Measurements from ENCODE around the gene ATP1A4.
A peak's percentile ranks its signal among the peaks of the same experiment; 100 is the strongest.

The ATP1A4 gene

DNA sequence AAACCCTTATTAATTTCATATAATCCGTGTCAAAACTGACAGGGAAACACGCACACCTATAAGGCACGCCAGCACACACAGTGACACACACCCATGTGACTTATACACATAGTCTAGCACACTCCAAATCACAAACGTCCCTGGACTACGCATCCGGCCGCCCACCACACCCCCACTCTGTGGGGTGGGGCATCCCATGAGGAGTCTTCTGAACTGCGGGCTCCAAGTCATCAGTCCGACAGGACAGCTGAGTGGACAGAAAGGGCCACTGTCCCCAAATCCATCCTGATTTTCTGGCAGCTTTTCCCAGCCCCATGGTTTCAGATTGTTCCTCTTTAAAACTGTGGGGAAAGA, 54.6 kb downstream of the ATP1A4 start:
- peak overlapping the region; percentile 87 for H3K4me3 ChIP-seq (ENCODE audit: control insufficient read depth, low read depth, low read length)
- DNase-seq (ENCODE audit: low read depth) = peak; percentile 66
- TF ChIP-seq, protein P1, sequence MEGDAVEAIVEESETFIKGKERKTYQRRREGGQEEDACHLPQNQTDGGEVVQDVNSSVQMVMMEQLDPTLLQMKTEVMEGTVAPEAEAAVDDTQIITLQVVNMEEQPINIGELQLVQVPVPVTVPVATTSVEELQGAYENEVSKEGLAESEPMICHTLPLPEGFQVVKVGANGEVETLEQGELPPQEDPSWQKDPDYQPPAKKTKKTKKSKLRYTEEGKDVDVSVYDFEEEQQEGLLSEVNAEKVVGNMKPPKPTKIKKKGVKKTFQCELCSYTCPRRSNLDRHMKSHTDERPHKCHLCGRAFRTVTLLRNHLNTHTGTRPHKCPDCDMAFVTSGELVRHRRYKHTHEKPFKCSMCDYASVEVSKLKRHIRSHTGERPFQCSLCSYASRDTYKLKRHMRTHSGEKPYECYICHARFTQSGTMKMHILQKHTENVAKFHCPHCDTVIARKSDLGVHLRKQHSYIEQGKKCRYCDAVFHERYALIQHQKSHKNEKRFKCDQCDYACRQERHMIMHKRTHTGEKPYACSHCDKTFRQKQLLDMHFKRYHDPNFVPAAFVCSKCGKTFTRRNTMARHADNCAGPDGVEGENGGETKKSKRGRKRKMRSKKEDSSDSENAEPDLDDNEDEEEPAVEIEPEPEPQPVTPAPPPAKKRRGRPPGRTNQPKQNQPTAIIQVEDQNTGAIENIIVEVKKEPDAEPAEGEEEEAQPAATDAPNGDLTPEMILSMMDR (conservative IDR thresholded peaks at IDR 0.05; ENCODE audit: control insufficient read depth, insufficient read depth, low read depth, low read length) = no peak

DNA sequence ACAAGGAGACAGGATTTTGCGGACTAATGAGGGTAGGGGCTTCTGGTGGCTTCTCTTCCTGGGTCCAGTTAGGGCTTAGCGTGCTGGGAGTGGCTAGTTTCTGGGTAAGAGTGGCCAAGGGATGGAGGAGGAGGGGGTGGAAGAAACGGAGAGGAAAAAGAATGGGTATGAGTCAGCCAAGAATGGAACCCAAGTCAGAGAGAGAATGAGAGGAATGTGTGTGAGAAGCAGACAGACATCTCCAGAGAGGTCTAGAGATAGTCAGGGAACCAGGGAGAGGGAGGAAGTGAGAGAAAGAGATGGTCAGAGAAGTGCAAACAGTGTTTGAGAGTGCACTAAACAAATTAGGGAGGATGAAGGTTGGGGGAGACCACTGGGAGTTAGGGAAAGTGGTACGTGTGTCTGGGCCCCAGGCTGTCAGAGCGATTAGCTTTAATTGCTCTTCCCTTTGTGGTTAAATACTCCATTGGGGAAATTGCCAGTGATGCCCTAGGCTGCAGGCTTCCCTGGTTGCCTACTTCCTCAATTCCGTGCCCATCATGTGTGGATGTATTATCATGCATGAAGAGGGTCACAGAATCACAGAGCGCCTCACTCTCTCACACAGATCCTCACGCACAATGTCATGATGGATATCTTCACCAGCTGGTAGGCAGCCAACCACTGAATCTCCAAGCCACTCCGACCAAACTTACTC, 55.2 kb downstream of the ATP1A4 start:
- H3K4me3 ChIP-seq (ENCODE audit: control insufficient read depth, low read depth, low read length) = peak overlapping the region; percentile 87
- TF ChIP-seq, protein P1 (conservative IDR thresholded peaks at IDR 0.05; ENCODE audit: control insufficient read depth, insufficient read depth, low read depth, low read length) = no peak
- peak; percentile 82 for DNase-seq (ENCODE audit: low read depth)

DNA sequence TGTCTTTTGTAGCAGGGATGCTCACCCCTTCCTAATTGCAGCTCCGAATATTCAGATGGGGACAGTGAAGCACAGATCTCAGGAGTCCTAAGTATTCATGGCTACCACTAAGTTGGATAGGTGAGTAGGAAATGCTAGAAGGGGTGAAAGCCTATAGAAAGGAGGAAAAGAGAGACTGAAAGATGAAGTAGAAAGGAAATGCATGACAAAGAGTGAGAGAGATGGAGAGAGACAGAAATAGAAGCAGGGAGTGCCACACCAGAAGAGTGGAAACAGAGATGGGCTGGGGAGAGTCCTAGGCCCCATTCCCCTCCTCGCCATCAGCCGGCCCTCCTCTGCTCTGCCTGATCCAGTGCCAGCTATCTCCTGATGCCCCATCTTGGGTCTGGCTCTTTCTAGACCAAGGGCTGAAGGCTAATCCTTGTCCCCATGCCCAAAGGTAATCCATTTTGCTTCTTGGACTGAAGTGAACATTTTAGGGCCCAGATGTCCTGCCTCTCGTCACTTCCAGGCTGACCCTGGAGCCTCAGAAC, 55.8 kb downstream of the ATP1A4 start:
- no peak for DNase-seq (ENCODE audit: low read depth)
- H3K4me3 ChIP-seq (ENCODE audit: control insufficient read depth, low read depth, low read length) = peak overlapping the region; percentile 87
- TF ChIP-seq, protein P1 (conservative IDR thresholded peaks at IDR 0.05; ENCODE audit: control insufficient read depth, insufficient read depth, low read depth, low read length) = no peak

DNA sequence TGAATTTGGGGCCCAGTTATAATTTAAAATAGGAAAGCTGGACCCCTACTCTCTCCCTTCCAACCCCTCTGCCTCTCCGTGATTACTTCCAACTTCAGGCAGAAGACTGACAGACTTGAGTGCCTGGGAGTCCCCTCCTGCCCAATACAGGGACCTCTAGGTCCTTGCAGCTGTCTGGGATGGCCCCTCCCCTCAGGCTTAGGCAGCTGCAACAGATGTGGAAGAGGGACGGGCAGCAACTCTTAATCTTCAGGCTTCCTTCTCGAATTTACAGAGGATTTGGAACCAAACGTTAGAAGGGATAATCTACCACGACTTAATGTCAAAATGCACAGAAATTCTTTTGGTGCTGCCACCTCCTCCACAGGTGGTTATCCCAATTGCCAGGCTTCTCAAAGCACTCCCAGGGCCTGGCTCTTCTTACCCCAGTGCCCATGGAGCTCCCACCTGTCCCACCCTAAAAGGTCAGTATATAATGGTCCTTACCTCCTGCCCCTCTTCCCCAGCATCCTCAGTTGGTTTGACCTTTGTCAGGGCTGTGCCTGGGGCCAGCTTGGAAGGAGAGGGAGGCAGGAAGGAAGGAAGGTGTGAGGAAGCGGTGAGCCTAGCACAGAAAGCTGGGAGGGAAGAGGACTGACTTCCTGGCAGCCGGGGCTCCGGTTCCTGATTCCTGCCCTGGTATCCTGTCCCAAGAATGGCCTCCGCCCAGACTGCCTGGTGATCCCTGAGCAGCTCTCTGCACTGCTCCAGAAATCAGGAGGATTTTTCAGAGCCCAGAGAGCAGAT, 56.6 kb downstream of the ATP1A4 start:
- DNase-seq (ENCODE audit: low read depth) = no peak
- no peak overlapping the region for H3K4me3 ChIP-seq (ENCODE audit: control insufficient read depth, low read depth, low read length)
- TF ChIP-seq, protein P1 (conservative IDR thresholded peaks at IDR 0.05; ENCODE audit: control insufficient read depth, insufficient read depth, low read depth, low read length) = no peak

DNA sequence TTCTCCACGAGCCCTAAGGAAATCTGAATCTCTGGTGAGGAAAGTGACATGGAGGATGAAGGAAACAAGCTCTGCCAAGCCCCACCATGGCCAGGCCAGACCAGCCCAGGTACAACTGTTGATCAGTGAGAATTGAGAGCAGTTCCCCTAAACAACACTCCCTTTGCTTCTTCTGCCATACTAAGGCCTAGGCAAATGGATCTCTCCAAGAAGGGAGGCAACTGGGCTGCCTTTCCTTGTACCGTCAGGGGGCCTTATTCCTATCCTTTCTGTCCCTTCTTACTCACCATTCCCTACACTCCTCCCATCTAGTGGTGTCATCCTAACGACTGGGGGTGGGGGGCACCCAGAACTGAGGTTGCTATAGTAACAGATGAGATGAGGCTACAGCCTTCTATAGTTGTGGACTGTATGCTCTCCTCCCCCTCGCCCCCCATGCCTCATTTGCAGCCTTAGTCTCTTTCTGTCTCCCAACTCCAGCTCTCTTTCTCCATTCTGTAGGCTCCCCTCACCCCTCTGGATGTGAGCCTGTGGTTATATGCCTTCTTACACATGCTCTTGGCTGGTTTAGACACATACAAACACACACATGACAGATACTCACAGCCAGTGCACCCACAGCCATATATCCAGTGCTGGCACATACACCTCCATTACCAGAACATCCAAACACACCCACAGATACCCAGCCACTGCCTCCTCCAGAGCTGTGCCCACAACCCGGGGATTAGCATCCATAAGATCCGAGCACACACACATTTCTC, 57.3 kb downstream of the ATP1A4 start:
- TF ChIP-seq, protein P1 (conservative IDR thresholded peaks at IDR 0.05; ENCODE audit: control insufficient read depth, insufficient read depth, low read depth, low read length) = no peak
- DNase-seq (ENCODE audit: low read depth) = peak; percentile 23
- no peak overlapping the region for H3K4me3 ChIP-seq (ENCODE audit: control insufficient read depth, low read depth, low read length)

DNA sequence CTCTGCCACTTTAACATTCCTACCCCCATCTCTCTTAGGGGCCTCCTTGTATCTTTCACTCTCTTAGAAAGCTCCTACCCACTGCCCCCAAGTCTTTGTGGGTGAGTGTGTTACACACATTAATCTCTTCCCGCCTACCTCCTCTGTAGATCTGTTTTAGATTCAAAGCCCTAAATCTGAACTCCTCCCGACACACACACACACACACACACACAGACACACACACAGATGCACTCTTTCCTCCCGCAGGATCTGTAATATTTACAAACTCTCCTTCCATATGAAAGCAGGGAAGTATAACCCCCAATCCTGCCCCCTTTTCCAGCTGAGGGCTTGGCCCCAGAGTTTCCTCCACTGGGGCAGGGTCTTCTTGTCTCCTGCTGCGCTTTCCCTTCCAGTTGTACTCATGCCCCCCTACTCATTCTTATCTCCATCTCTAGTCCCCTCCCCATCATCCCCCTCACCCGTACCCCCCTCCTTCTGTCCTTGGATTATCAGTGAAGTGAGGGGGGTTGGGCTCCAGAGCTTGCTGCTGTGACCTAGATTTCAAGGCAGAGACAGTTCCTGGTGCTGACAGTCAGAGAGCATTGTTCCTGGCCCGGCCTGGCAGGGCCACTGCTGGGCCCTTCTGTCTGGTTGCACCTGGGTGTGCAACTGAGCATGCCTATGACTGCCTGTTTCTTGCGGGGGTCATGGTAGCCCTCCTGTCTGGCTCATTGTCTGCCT, 58.1 kb downstream of the ATP1A4 start:
- TF ChIP-seq, protein P1 (conservative IDR thresholded peaks at IDR 0.05; ENCODE audit: control insufficient read depth, insufficient read depth, low read depth, low read length) = no peak
- H3K4me3 ChIP-seq (ENCODE audit: control insufficient read depth, low read depth, low read length) = no peak overlapping the region
- DNase-seq (ENCODE audit: low read depth) = no peak

Data from fibroblast of mammary gland (primary cell).